Mesendoderm (in vitro differentiated cells): ENCODE results near the gene ARL17B.
"Not testable (repeated sequence)": the region's sequence is repeated elsewhere in the genome, so short reads cannot be mapped to it uniquely, and the experiment has no call there.

ENCODE experiments used
- DNase-seq: peaks from one replicate; pipeline ENCODE4 v3.0.0; 2013
- H2AK5ac ChIP-seq: 2 replicates; pipeline ENCODE4 v1.6.1; 2013; ENCODE audit warnings: low read length, inconsistent platforms
- H2BK120ac ChIP-seq: 2 replicates; pipeline ENCODE4 v1.6.1; 2013; ENCODE audit warnings: low read depth, mild to moderate bottlenecking, low read length, moderate library complexity, mixed read lengths
- H2BK15ac ChIP-seq: replicated peaks from 2 replicates; pipeline ENCODE4 v1.6.1; 2013; ENCODE audit warnings: low read depth, mild to moderate bottlenecking, moderate library complexity
- H2BK5ac ChIP-seq: 2 replicates; pipeline ENCODE4 v1.6.1; 2013; ENCODE audit warnings: low read length, inconsistent platforms
- H3K18ac ChIP-seq: 2 replicates; pipeline ENCODE4 v1.6.1; 2013; ENCODE audit warnings: mild to moderate bottlenecking, low read length, mixed read lengths
- H3K23ac ChIP-seq: one replicate; pipeline ENCODE4 v1.6.1; 2013; ENCODE audit warnings: low read length
- H3K27ac ChIP-seq: 2 replicates; pipeline ENCODE4 v1.5.1; 2013; ENCODE audit warnings: low read depth, mild to moderate bottlenecking, inconsistent platforms, low read length, moderate library complexity
- H3K27me3 ChIP-seq: 2 replicates; pipeline ENCODE4 v1.6.1; 2013; ENCODE audit warnings: low read length, control low read depth, mild to moderate bottlenecking, inconsistent platforms; ENCODE audit not compliant: insufficient read depth, poor library complexity
- H3K36me3 ChIP-seq: 2 replicates; pipeline ENCODE4 v1.6.1; 2013; ENCODE audit warnings: low read length, inconsistent platforms; ENCODE audit not compliant: control insufficient read depth, insufficient read depth
- H3K4ac ChIP-seq: one replicate; pipeline ENCODE4 v1.6.1; 2013; ENCODE audit warnings: low read depth, mild to moderate bottlenecking, low read length, moderate library complexity
- H3K4me1 ChIP-seq: 2 replicates; pipeline ENCODE4 v1.6.1; 2013; ENCODE audit warnings: low read depth, low read length, inconsistent platforms; ENCODE audit not compliant: control insufficient read depth
- H3K4me2 ChIP-seq: 2 replicates; pipeline ENCODE4 v1.6.1; 2013; ENCODE audit warnings: low read length
- H3K4me3 ChIP-seq: 2 replicates; pipeline ENCODE4 v1.5.1; 2013; ENCODE audit warnings: mild to moderate bottlenecking, low read length
- H3K56ac ChIP-seq: one replicate; pipeline ENCODE4 v1.6.1; 2013; ENCODE audit warnings: low read length
- H3K79me1 ChIP-seq: 2 replicates; pipeline ENCODE4 v1.6.1; 2013; ENCODE audit warnings: low read length, inconsistent platforms
- H3K79me2 ChIP-seq: 2 replicates; pipeline ENCODE4 v1.6.1; 2013; ENCODE audit warnings: mild to moderate bottlenecking, low read length; ENCODE audit not compliant: control insufficient read depth, insufficient read depth
- H3K9ac ChIP-seq: 2 replicates; pipeline ENCODE4 v1.6.1; 2013; ENCODE audit warnings: low read length, inconsistent platforms
- H4K5ac ChIP-seq: one replicate; pipeline ENCODE4 v1.6.1; 2013; ENCODE audit warnings: low read length
- H4K8ac ChIP-seq: one replicate; pipeline ENCODE4 v1.6.1; 2013; ENCODE audit warnings: low read depth, mild to moderate bottlenecking, control low read depth, low read length, moderate library complexity
- WGBS: extraction: QIAGEN DNeasy Blood & Tissue Kit; methylation state at CpG from one replicate; pipeline ENCODE4 v1.1.7; 2013; ENCODE audit warnings: low lambda C conversion rate, missing lambda C conversion rate; ENCODE audit not compliant: insufficient coverage; ENCODE audit errors: extremely low coverage; 5-methylcytosine and 5-hydroxymethylcytosine counted together

The ARL17B gene

GRCh38 chr17:46396292-46396691, 34.7 kb upstream of the ARL17B start:
- H3K18ac ChIP-seq, H3K27me3 ChIP-seq, H4K5ac ChIP-seq, H3K79me1 ChIP-seq, H4K8ac ChIP-seq, H3K79me2 ChIP-seq, H3K4ac ChIP-seq, H3K4me2 ChIP-seq, H2BK15ac ChIP-seq, H2BK5ac ChIP-seq, H3K36me3 ChIP-seq, DNase-seq, H3K23ac ChIP-seq, H3K56ac ChIP-seq, H3K27ac ChIP-seq, H3K4me1 ChIP-seq, H3K9ac ChIP-seq, H3K4me3 ChIP-seq, H2BK120ac ChIP-seq, H2AK5ac ChIP-seq: not testable (repeated sequence)
- no CpG with 5 or more reads among the region's 2 CpGs for WGBS

GRCh38 chr17:46393702-46394101, 32.1 kb upstream of the ARL17B start:
- no CpG with 5 or more reads among the region's 2 CpGs for WGBS

GRCh38 chr17:46385491-46385890, 23.9 kb upstream of the ARL17B start:
- not testable (repeated sequence) for H3K4me1 ChIP-seq, H3K27ac ChIP-seq, H2BK15ac ChIP-seq, DNase-seq, H3K4me2 ChIP-seq, H3K56ac ChIP-seq, H3K4me3 ChIP-seq, H3K9ac ChIP-seq, H3K79me2 ChIP-seq, H4K8ac ChIP-seq, H4K5ac ChIP-seq, H3K79me1 ChIP-seq, H3K4ac ChIP-seq, H2AK5ac ChIP-seq, H3K18ac ChIP-seq, H2BK5ac ChIP-seq, H3K36me3 ChIP-seq, H2BK120ac ChIP-seq, H3K27me3 ChIP-seq, H3K23ac ChIP-seq

More at GRCh38 chr17:46393702-46394101, 32.1 kb upstream of the ARL17B start:
- DNase-seq, H3K4me1 ChIP-seq, H3K79me1 ChIP-seq, H4K8ac ChIP-seq, H2AK5ac ChIP-seq, H3K27me3 ChIP-seq, H3K4me2 ChIP-seq, H3K4me3 ChIP-seq, H2BK120ac ChIP-seq, H3K56ac ChIP-seq, H4K5ac ChIP-seq, H3K18ac ChIP-seq, H3K23ac ChIP-seq, H3K9ac ChIP-seq, H2BK15ac ChIP-seq, H2BK5ac ChIP-seq, H3K27ac ChIP-seq, H3K36me3 ChIP-seq, H3K79me2 ChIP-seq, H3K4ac ChIP-seq: not testable (repeated sequence)

GRCh38 chr17:46383118-46383517, 21.6 kb upstream of the ARL17B start:
- WGBS = no CpG with 5 or more reads among the region's 4 CpGs
- H3K4me3 ChIP-seq, H3K79me1 ChIP-seq, H2BK120ac ChIP-seq, H3K4me2 ChIP-seq, H3K4me1 ChIP-seq, H3K56ac ChIP-seq, H3K4ac ChIP-seq, H3K9ac ChIP-seq, H3K79me2 ChIP-seq, H3K18ac ChIP-seq, H3K36me3 ChIP-seq, H4K5ac ChIP-seq, H2BK15ac ChIP-seq, DNase-seq, H3K23ac ChIP-seq, H2AK5ac ChIP-seq, H4K8ac ChIP-seq, H3K27me3 ChIP-seq, H2BK5ac ChIP-seq, H3K27ac ChIP-seq: not testable (repeated sequence)

GRCh38 chr17:46373418-46373817, 11.9 kb upstream of the ARL17B start:
- not testable (repeated sequence) for H3K4me2 ChIP-seq, H3K27me3 ChIP-seq, H2AK5ac ChIP-seq, H3K9ac ChIP-seq, DNase-seq, H3K4me1 ChIP-seq, H3K23ac ChIP-seq, H3K36me3 ChIP-seq, H3K56ac ChIP-seq, H4K5ac ChIP-seq, H2BK15ac ChIP-seq, H3K4ac ChIP-seq, H3K4me3 ChIP-seq, H3K79me2 ChIP-seq, H4K8ac ChIP-seq, H2BK120ac ChIP-seq, H3K79me1 ChIP-seq, H2BK5ac ChIP-seq, H3K27ac ChIP-seq, H3K18ac ChIP-seq
- no CpG with 5 or more reads among the region's 7 CpGs for WGBS
